ENCODE data around the gene ASPRV1. TPM values are rescaled to one million over a fixed set of nuclear protein-coding genes. Genes with fewer than 3 reads are reported as not detected.

Gene ASPRV1
- total and polyA plus RNA-seq, 10 of the 15 experiments (the other 5 are each of a cell fraction or from before 2014, with no cell fraction given), result 0.11 to 1.1 (median 0.33) TPM

- TF ChIP-seq BCL3 (IDR thresholded peaks at IDR 0.05; ENCODE audit: borderline replicate concordance, insufficient read depth, low read depth, low read length, poor library complexity, severe bottlenecking), result no peak
- no peak for TF ChIP-seq YBX1 (IDR thresholded peaks at IDR 0.05)
- no peak for TF ChIP-seq IRF5 (IDR thresholded peaks at IDR 0.05; ENCODE audit: borderline replicate concordance)
- no peak for TF ChIP-seq CHD4 (IDR thresholded peaks at IDR 0.05)
- TF ChIP-seq NR2F1 (conservative IDR thresholded peaks at IDR 0.05), result peak; percentile 38; the same call in 1 of the 2 replicates
- 0 out of 2 replicates have a peak, but pooled peaks have one; percentile 38 for TF ChIP-seq TCF3 (IDR thresholded peaks at IDR 0.05; ENCODE audit: borderline replicate concordance, insufficient read depth, low read depth, low read length)
- peak; percentile 85 for TF ChIP-seq POLR2A (IDR thresholded peaks at IDR 0.05; ENCODE audit: low read depth, low read length)
- peak; percentile 95; the same call in 1 of the 2 replicates for TF ChIP-seq NKRF (conservative IDR thresholded peaks at IDR 0.05)
- TF ChIP-seq CHD1 (IDR thresholded peaks at IDR 0.05; ENCODE audit: low read depth, low read length), result no peak
- TF ChIP-seq SUPT20H (IDR thresholded peaks at IDR 0.05; ENCODE audit: borderline replicate concordance, control insufficient read depth, low read depth, low read length), result no peak
- peak in 1 of 2 experiments; percentile 76; a peak in 1 of 4 replicates for TF ChIP-seq CEBPB (IDR thresholded peaks at IDR 0.05; ENCODE audit: borderline replicate concordance in 1 of 2, low read depth in 2 of 2, low read length in 2 of 2)
- peak; percentile 85; the same call in 1 of the 2 replicates for TF ChIP-seq CHD2 (IDR thresholded peaks at IDR 0.05; ENCODE audit: borderline replicate concordance, low read depth, low read length)
- no peak for TF ChIP-seq ZNF24 (IDR thresholded peaks at IDR 0.05)
- no peak for TF ChIP-seq ZNF217 (IDR thresholded peaks at IDR 0.05)
- TF ChIP-seq CEBPZ (IDR thresholded peaks at IDR 0.05; ENCODE audit: low read depth, low read length), result 0 out of 2 replicates have a peak, but pooled peaks have one; percentile 71
- peak; percentile 7 for TF ChIP-seq USF1 (IDR thresholded peaks at IDR 0.05; ENCODE audit: borderline replicate concordance, extremely low read length, insufficient read depth, low read depth, low read length)
- no peak for TF ChIP-seq ASH2L (IDR thresholded peaks at IDR 0.05; ENCODE audit: borderline replicate concordance, low read depth)
- no peak for TF ChIP-seq RELA (IDR thresholded peaks at IDR 0.05; ENCODE audit: borderline replicate concordance, partially characterized antibody)
Observed at GRCh38 chr2:69914164-69914949, 47.1 kb downstream of the ASPRV1 start (continued).
